IPS-20b (cell line): ENCODE measurements around the gene MAP7.
"Not testable (repeated sequence)": the region's sequence is repeated elsewhere in the genome, so short reads cannot be mapped to it uniquely, and the experiment has no call there.

Experiments
- H3K27ac ChIP-seq: one replicate; pipeline ENCODE4 v1.5.1; 2013; ENCODE audit warnings: low read length
- H3K27me3 ChIP-seq: 2 replicates; pipeline ENCODE4 v1.6.1; 2013; ENCODE audit warnings: mild to moderate bottlenecking, low read length, inconsistent platforms; ENCODE audit not compliant: insufficient read depth
- H3K36me3 ChIP-seq: 2 replicates; pipeline ENCODE4 v1.6.1; 2013; ENCODE audit warnings: low read depth, mild to moderate bottlenecking, inconsistent platforms, low read length, moderate library complexity; ENCODE audit not compliant: insufficient read depth
- H3K4me1 ChIP-seq: 2 replicates; pipeline ENCODE4 v1.6.1; 2013; ENCODE audit warnings: mild to moderate bottlenecking, control low read depth, inconsistent platforms, low read length, moderate library complexity; ENCODE audit not compliant: insufficient read depth
- H3K4me3 ChIP-seq: 2 replicates; pipeline ENCODE4 v1.5.1; 2013; ENCODE audit warnings: mild to moderate bottlenecking, low read length, inconsistent platforms
- H3K9ac ChIP-seq: 2 replicates; pipeline ENCODE4 v1.6.1; 2013; ENCODE audit warnings: low read depth, mild to moderate bottlenecking, inconsistent platforms, low read length, moderate library complexity
- H3K9me3 ChIP-seq: 2 replicates; pipeline ENCODE4 v1.6.1; 2013; ENCODE audit warnings: mild to moderate bottlenecking, low read depth, low read length, inconsistent platforms; ENCODE audit not compliant: insufficient read depth

Gene MAP7

GRCh38 chr6:136431306-136431705 is 118.9 kb downstream of the MAP7 start:
- not testable (repeated sequence) for H3K36me3 ChIP-seq, H3K9me3 ChIP-seq, H3K9ac ChIP-seq, H3K4me3 ChIP-seq, H3K27ac ChIP-seq, H3K27me3 ChIP-seq
- H3K4me1 ChIP-seq, result peaks cover 33% of the 10 kb centered on the region

- Histone ChIP-seq H3K9me3 (no peaks in the 10 kb centered on the region), H3K4me1 (peaks cover 18% of the 10 kb centered on the region; the same call in 1 of the 2 replicates), H3K27me3 (no peaks in the 10 kb centered on the region), H3K27ac (no peak overlapping the region), H3K9ac (no peak overlapping the region), H3K4me3 (no peak overlapping the region), H3K36me3 (no peaks in the 10 kb centered on the region)
Observed at GRCh38 chr6:136429264-136430065, 120.8 kb downstream of the MAP7 start.

DNA sequence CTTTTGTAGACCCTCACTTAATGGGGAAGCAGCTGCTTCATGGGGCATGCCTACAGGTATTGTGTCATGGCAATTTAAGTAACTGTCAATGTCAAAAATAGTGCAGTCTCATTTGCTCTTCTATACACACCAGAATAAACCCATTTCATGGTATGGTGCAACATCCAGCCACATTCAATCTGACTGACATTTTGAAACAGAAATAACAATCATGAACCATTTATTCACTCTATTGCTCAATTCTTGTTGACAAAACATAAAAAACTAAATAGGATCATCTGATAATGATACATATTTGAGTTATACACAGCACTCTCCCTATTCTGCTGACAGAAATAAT is 122.9 kb downstream of the MAP7 start:
- Histone ChIP-seq H3K27ac (no peak overlapping the region), H3K4me1 (peaks cover 10% of the 10 kb centered on the region; the same call in 1 of the 2 replicates), H3K4me3 (no peak overlapping the region), H3K9me3 (no peaks in the 10 kb centered on the region), H3K27me3 (no peaks in the 10 kb centered on the region), H3K36me3 (no peaks in the 10 kb centered on the region), H3K9ac (no peak overlapping the region)

GRCh38 chr6:136426627-136427377 is 123.4 kb downstream of the MAP7 start:
- Histone ChIP-seq H3K36me3 (no peaks in the 10 kb centered on the region), H3K9ac (no peak overlapping the region), H3K27ac (no peak overlapping the region), H3K4me1 (peaks cover 10% of the 10 kb centered on the region; the same call in 1 of the 2 replicates), H3K4me3 (no peak overlapping the region), H3K9me3 (no peaks in the 10 kb centered on the region), H3K27me3 (no peaks in the 10 kb centered on the region)

DNA sequence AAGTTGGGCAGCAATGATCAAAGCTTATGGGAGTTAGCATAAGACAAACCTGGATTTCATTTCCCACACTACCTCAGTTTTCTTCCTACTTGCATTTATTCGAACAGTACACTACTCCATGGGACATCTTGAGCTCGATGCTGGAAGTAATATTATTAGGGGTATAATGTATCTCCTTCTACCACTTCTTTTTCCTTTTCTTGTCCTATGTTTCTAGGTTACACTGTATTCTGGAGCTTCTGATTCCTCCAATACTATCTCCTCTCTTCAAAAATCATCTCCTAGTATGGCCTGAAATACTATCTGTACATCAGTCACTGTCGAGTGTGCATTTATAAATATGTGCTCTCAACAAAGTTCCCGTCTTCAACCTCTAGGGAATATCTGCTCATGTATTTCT is 124.4 kb downstream of the MAP7 start:
- Histone ChIP-seq H3K36me3 (peaks cover 6% of the 10 kb centered on the region), H3K27ac (no peak overlapping the region), H3K27me3 (no peaks in the 10 kb centered on the region), H3K4me3 (no peak overlapping the region), H3K9ac (no peak overlapping the region), H3K9me3 (no peaks in the 10 kb centered on the region), H3K4me1 (peaks cover 10% of the 10 kb centered on the region; the same call in 1 of the 2 replicates)

DNA sequence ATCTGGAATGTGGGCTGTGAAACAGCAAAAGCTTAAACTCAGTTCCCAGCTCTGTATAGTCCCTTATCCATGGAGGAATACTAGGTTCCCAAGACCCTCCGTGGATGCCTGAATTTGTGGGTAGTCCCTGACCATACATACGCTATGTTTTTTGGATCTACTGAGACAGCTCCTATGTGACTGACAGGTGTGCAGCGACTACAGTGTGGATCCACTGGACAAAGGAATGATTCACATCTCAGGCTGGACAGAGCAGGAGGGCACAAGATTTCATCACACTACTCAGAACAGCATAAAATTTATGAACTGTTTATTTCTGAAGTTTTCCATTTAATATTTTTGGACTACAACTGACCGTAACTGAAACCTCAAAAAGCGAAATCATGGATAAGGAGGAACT is 125.3 kb downstream of the MAP7 start:
- H3K36me3 ChIP-seq, result peaks cover 14% of the 10 kb centered on the region
- no peak overlapping the region for H3K4me3 ChIP-seq
- H3K27ac ChIP-seq, result no peak overlapping the region
- no peak overlapping the region for H3K9ac ChIP-seq
- H3K27me3 ChIP-seq, result no peaks in the 10 kb centered on the region
- no peaks in the 10 kb centered on the region for H3K9me3 ChIP-seq
- peaks cover 10% of the 10 kb centered on the region; the same call in 1 of the 2 replicates for H3K4me1 ChIP-seq

DNA sequence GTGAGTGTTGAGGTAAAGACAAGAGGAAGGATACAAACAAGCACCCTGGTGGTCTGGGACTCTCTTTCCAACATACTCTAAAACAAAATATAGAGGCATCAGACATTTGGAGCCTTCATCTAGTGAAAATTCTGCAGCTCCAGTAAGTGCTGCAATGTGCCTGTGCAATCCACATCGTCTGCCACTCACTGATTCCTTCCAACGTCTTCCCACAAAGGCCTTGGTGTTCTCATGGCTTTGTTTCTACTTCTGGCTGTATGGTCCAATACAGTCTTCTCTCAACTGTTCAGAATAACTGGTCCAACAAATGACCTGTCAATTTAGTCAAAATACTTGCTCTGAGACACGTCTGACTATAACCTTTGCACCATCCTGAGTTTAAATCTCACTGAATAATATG is 125.8 kb downstream of the MAP7 start:
- H3K9me3 ChIP-seq, result no peaks in the 10 kb centered on the region
- no peak overlapping the region for H3K9ac ChIP-seq
- no peak overlapping the region for H3K27ac ChIP-seq
- H3K36me3 ChIP-seq, result peaks cover 14% of the 10 kb centered on the region
- H3K27me3 ChIP-seq, result no peaks in the 10 kb centered on the region
- no peak overlapping the region for H3K4me3 ChIP-seq
- H3K4me1 ChIP-seq, result peaks cover 5% of the 10 kb centered on the region; the same call in 1 of the 2 replicates

DNA sequence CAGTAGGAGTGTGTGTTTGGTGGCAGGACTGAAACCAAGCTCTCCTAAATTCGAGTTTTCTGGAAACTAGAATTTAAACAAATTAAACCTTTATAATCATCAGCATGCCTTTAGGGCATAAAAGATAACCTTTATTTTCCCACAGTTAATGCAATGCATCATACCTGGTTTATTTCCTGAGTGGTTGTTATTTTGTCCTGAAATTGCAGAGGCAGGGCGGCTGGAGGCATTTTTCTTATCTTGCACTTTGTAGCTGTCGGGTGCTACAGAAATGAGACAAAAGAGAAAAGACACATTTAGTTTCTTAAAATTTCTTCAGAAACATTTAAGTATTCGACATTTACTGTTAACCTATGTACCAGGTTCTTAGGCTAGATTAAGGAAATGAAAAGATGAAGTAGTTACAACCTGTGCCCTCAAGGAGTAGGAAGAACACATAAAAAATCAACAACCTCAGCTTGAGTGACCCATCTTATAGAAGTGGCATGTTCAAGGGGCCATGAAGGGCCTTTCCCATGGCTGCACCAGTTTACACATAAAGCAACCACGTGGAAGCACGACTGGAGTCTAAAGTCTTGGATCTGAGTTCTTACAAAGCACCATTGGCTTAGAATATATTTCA is 128.6 kb downstream of the MAP7 start:
- H3K4me1 ChIP-seq, result no peaks in the 10 kb centered on the region
- peaks cover 14% of the 10 kb centered on the region for H3K36me3 ChIP-seq
- no peak overlapping the region for H3K27ac ChIP-seq
- H3K27me3 ChIP-seq, result no peaks in the 10 kb centered on the region
- no peaks in the 10 kb centered on the region for H3K9me3 ChIP-seq
- H3K4me3 ChIP-seq, result no peak overlapping the region
- H3K9ac ChIP-seq, result no peak overlapping the region

DNA sequence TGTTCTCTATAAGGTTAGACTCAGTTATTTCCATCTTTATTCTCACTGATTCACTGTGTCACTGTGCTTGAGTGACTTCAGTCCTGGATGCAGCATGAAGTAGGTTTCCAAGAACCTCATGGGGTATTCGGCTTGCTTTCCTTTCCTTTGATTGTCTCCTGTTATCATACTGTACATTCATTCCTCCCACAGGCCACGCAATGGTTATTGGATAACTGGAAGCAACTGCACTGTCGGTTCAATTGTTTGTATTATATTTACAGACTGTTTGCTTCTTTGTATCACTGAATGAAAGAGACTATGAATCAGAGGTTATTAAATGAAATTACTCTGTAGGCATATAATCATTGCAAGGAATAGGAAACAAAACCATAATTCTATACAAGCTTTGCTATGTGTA is 129.4 kb downstream of the MAP7 start:
- no peak overlapping the region for H3K9ac ChIP-seq
- no peaks in the 10 kb centered on the region for H3K4me1 ChIP-seq
- H3K9me3 ChIP-seq, result no peaks in the 10 kb centered on the region
- H3K27ac ChIP-seq, result no peak overlapping the region
- peaks cover 14% of the 10 kb centered on the region for H3K36me3 ChIP-seq
- no peaks in the 10 kb centered on the region for H3K27me3 ChIP-seq
- H3K4me3 ChIP-seq, result no peak overlapping the region

GRCh38 chr6:136415351-136416007 is 134.7 kb downstream of the MAP7 start:
- Histone ChIP-seq H3K4me3 (no peak overlapping the region), H3K27me3 (no peaks in the 10 kb centered on the region), H3K9me3 (no peaks in the 10 kb centered on the region), H3K9ac (no peak overlapping the region), H3K4me1 (peaks cover 6% of the 10 kb centered on the region), H3K27ac (no peak overlapping the region), H3K36me3 (peaks cover 17% of the 10 kb centered on the region; the same call in 1 of the 2 replicates)

DNA sequence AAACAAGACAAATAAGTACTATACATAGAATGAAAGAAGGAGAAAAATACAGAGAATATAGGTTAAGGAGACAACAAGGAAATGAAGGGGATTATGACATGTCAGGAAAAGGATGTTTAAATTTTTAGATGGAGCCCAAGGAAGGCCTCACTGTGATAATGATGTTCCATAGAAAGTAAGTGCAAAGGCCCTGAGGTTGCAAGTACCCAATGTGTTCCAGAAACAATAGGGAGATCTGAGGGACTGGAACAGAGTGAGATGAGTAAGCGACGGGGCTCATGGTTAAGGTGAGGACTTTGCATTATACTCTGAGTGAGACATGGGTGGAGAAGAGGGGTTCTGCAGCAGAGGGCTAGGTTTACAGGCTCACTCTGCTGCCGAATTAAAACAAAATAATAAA is 137.8 kb downstream of the MAP7 start:
- Histone ChIP-seq H3K27me3 (no peaks in the 10 kb centered on the region), H3K9ac (no peak overlapping the region), H3K4me1 (peaks cover 15% of the 10 kb centered on the region), H3K9me3 (no peaks in the 10 kb centered on the region), H3K27ac (no peak overlapping the region), H3K4me3 (no peak overlapping the region), H3K36me3 (peaks cover 19% of the 10 kb centered on the region; the same call in 1 of the 2 replicates)
